Smooth muscle cell (in vitro differentiated cells): ENCODE measurements around the gene KYAT1. TPM values are rescaled to one million over a fixed set of nuclear protein-coding genes. Genes with fewer than 3 reads are reported as not detected.

ENCODE experiments used
- DNase-seq: peaks from one replicate; lab custom pipeline; 2025; ENCODE audit not compliant: unreplicated experiment; lab: John Stamatoyannopoulos, UW
- H2AFZ ChIP-seq: fragments of 200-600 bp; sonication (generic); 2 replicates; pipeline ENCODE4 v1.6.0; 2016; ENCODE audit warnings: antibody characterized with exemption, low read depth, mild to moderate bottlenecking
- H3F3A ChIP-seq: fragments of 200-600 bp; sonication (generic); 2 replicates; pipeline ENCODE4 v1.6.0; 2017; ENCODE audit warnings: antibody characterized with exemption, low read depth
- H3K27ac ChIP-seq: fragments of 200-600 bp; sonication (generic); 2 replicates; pipeline ENCODE4 v1.5.1; 2016; ENCODE audit warnings: low read depth, mild to moderate bottlenecking
- H3K27me3 ChIP-seq: fragments of 200-600 bp; sonication (generic); 2 replicates; pipeline ENCODE4 v1.6.1; 2016; ENCODE audit warnings: low read depth, mild to moderate bottlenecking
- H3K36me3 ChIP-seq: fragments of 200-600 bp; sonication (generic); 2 replicates; pipeline ENCODE4 v1.5.1; 2016; ENCODE audit warnings: low read depth
- H3K4me1 ChIP-seq: fragments of 200-600 bp; sonication (generic); 2 replicates; pipeline ENCODE4 v1.5.1; 2016; ENCODE audit warnings: low read depth
- H3K4me2 ChIP-seq: fragments of 200-600 bp; sonication (generic); 2 replicates; pipeline ENCODE4 v1.6.0; 2016; ENCODE audit warnings: mild to moderate bottlenecking
- H3K4me3 ChIP-seq: fragments of 200-600 bp; sonication (generic); 2 replicates; pipeline ENCODE4 v1.5.1; 2016; ENCODE audit warnings: mild to moderate bottlenecking
- H3K79me2 ChIP-seq: fragments of 200-600 bp; sonication (generic); 2 replicates; pipeline ENCODE4 v1.6.0; 2016; ENCODE audit warnings: low read depth, mild to moderate bottlenecking
- H3K9ac ChIP-seq: fragments of 200-600 bp; sonication (generic); 2 replicates; pipeline ENCODE4 v1.6.0; 2016; ENCODE audit warnings: low read depth
- H3K9me3 ChIP-seq: fragments of 200-600 bp; sonication (generic); replicated peaks from 2 replicates; pipeline ENCODE4 v1.5.1; 2016; ENCODE audit warnings: low read depth
- H4K20me1 ChIP-seq: fragments of 200-600 bp; sonication (generic); 2 replicates; pipeline ENCODE4 v1.6.0; 2016; ENCODE audit warnings: low read depth
- WGBS: methylation state at CpG from one replicate; pipeline ENCODE4 v1.1.7; 2016; ENCODE audit warnings: low lambda C conversion rate; 5-methylcytosine and 5-hydroxymethylcytosine counted together
- polyA plus RNA-seq: library from polyadenylated mRNA; unstranded; fragments of >200 nt; fragmentation: Nextera tagmentation; extraction: Ambion mirVana; gene quantifications from 2 replicates; pipeline ENCODE4 v1.2.1, GENCODE V29; 2016
- total RNA-seq: library from RNA; depleted of rRNA; stranded (reverse); fragments of >200 nt; gene quantifications from 2 replicates; pipeline ENCODE4 v1.2.3, GENCODE V29; 2014
- TF ChIP-seq, protein P1 (sequence below): fragments of 200-600 bp; sonication (generic); IDR thresholded peaks from 2 replicates; pipeline ENCODE4 v1.5.1; 2017; ENCODE audit warnings: borderline replicate concordance, mild to moderate bottlenecking, antibody characterized with exemption; ENCODE audit not compliant: insufficient read depth, poor library complexity, severe bottlenecking

KYAT1 gene
- total and polyA plus RNA-seq, 2 experiments from 2014 or later = 3.1 to 7.7 TPM

DNA sequence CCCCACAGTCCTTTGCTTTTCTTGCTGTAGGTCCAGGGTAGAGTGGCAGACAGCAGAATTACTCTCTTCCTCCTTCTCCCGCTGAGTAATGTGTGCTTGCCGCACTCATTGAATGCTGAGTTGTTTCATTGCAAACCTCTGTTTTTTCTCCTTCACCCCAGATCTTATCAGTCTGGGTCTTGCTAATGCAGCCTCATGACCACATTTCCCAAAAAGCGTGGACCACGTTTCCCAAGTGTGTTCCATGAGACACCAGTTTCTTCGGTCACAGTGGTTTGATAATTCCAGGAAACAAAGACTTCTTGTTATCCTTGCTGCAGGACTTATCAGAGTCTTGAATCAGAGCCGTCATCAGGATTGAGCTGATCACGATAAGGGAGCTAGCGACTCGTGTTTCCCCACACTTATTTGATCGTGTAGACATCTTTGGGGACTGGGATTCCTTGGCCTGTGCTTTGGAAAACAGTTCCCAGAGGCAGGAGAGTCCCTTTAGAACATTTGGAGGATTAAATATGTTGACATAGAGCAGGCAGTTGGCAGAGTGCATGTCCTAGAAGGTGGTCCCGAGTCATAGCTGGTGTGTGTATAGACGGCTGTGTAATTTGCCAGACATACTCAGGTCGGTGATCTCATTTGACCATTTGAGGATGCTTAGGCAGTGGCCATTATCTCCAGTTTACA lies 4.6 kb upstream of the KYAT1 start:
- DNase-seq = no peak

DNA sequence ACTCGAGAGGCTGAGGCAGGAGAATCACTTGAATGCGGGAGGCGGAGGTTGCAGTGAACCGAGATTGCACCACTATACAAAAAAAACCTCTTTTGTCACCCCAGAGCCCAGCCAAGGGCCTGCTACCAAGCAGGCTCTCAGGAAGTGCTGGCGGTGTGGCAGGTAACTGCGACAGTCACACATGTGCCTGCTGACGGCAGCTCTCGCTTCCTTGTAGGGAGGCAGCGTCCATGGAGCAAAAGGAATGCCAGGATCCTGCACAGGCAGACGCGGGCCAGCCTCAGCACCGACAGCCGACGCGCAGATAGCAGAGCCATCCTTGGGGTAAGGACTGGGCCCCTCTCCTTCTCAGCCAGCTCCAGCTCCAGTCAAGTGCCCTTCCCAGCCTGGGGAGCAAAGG lies 4.0 kb upstream of the KYAT1 start:
- no peak for DNase-seq
- H3K36me3 ChIP-seq = no peaks in the 10 kb centered on the region
- H4K20me1 ChIP-seq = peaks cover 75% of the 10 kb centered on the region
- peaks cover 13% of the 10 kb centered on the region for H3K4me1 ChIP-seq
- WGBS = 69% methylated on average over 15 of the region's 15 CpGs
- H3F3A ChIP-seq = peaks cover under 1% of the 10 kb centered on the region
- no peak overlapping the region for H2AFZ ChIP-seq
- H3K27ac ChIP-seq = peak overlapping the region; percentile 73
- H3K9me3 ChIP-seq = no peaks in the 10 kb centered on the region
- no peaks in the 10 kb centered on the region for H3K27me3 ChIP-seq
- H3K4me2 ChIP-seq = no peak overlapping the region
- H3K9ac ChIP-seq = no peak overlapping the region
- no peak overlapping the region for H3K4me3 ChIP-seq
- TF ChIP-seq, protein P1, sequence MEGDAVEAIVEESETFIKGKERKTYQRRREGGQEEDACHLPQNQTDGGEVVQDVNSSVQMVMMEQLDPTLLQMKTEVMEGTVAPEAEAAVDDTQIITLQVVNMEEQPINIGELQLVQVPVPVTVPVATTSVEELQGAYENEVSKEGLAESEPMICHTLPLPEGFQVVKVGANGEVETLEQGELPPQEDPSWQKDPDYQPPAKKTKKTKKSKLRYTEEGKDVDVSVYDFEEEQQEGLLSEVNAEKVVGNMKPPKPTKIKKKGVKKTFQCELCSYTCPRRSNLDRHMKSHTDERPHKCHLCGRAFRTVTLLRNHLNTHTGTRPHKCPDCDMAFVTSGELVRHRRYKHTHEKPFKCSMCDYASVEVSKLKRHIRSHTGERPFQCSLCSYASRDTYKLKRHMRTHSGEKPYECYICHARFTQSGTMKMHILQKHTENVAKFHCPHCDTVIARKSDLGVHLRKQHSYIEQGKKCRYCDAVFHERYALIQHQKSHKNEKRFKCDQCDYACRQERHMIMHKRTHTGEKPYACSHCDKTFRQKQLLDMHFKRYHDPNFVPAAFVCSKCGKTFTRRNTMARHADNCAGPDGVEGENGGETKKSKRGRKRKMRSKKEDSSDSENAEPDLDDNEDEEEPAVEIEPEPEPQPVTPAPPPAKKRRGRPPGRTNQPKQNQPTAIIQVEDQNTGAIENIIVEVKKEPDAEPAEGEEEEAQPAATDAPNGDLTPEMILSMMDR = no peak
- H3K79me2 ChIP-seq = peaks cover 91% of the 10 kb centered on the region

More for the DNA sequence above, 4.6 kb upstream of the KYAT1 start:
- WGBS = 28% methylated on average over 13 of the region's 13 CpGs
- Histone ChIP-seq H3F3A (peaks cover 4% of the 10 kb centered on the region), H3K9me3 (no peaks in the 10 kb centered on the region), H3K4me3 (no peak overlapping the region), H3K4me1 (peaks cover 12% of the 10 kb centered on the region), H3K27ac (peak overlapping the region; percentile 73), H3K9ac (no peak overlapping the region), H3K36me3 (no peaks in the 10 kb centered on the region), H4K20me1 (peaks cover 81% of the 10 kb centered on the region), H2AFZ (no peak overlapping the region), H3K79me2 (peaks cover 93% of the 10 kb centered on the region), H3K27me3 (no peaks in the 10 kb centered on the region), H3K4me2 (no peak overlapping the region)
- TF ChIP-seq, protein P1 = no peak

DNA sequence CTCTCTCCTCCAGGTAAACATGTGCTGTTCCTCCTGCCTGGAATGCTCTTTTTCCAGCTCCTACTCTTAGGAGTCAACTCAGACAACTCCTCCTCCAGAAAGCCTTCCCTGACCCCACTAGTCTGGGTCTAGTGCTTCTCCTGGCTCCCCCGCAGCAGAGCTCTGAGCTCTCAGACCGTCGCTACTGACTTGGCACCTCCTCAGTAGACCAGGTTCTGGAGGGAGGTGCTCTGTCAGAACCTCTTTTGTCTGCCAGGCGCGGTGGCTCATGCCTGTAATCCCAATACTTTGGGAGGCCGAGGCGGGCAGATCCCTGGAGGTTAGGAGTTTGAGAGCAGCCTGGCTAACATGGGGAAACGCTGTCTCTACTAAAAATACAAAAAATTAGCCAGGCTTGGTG lies 3.6 kb upstream of the KYAT1 start:
- Histone ChIP-seq H3K4me2 (peak overlapping the region; percentile 55), H3K9ac (no peak overlapping the region)

More for the DNA sequence above, 3.6 kb upstream of the KYAT1 start:
- Histone ChIP-seq H3K36me3 (no peaks in the 10 kb centered on the region), H3K79me2 (peaks cover 90% of the 10 kb centered on the region), H3F3A (peaks cover 3% of the 10 kb centered on the region), H4K20me1 (peaks cover 71% of the 10 kb centered on the region), H3K4me1 (peaks cover 17% of the 10 kb centered on the region), H3K27ac (peak overlapping the region; percentile 73), H2AFZ (no peak overlapping the region), H3K4me3 (no peak overlapping the region), H3K27me3 (no peaks in the 10 kb centered on the region), H3K9me3 (no peaks in the 10 kb centered on the region)
- WGBS = 91% methylated on average over 8 of the region's 8 CpGs
- TF ChIP-seq, protein P1 = no peak
- no peak for DNase-seq
